Left hindlimb (tissue), 1 donor: ENCODE data around the gene CADM3.

Source experiments
- DNase-seq: peaks from one replicate; pipeline ENCODE4 v3.0.0-alpha.2; 2018

Gene CADM3

GRCh38 chr1:159175571-159175970, 4.2 kb downstream of the CADM3 start:
- DNase-seq, result no peak

GRCh38 chr1:159177272-159177907, 6.0 kb downstream of the CADM3 start:
- DNase-seq, result peak; percentile 60

- DNase-seq, result no peak
Measured at GRCh38 chr1:159179906-159180305, 8.5 kb downstream of the CADM3 start.

- no peak for DNase-seq
Measured at GRCh38 chr1:159180516-159180915, 9.1 kb downstream of the CADM3 start.

GRCh38 chr1:159181328-159182024, 10.1 kb downstream of the CADM3 start:
- no peak for DNase-seq

GRCh38 chr1:159184201-159184600, 12.8 kb downstream of the CADM3 start:
- no peak for DNase-seq

- DNase-seq, result no peak
Measured at GRCh38 chr1:159185121-159185520, 13.7 kb downstream of the CADM3 start.

GRCh38 chr1:159187033-159187432, 15.6 kb downstream of the CADM3 start:
- no peak for DNase-seq

- no peak for DNase-seq
Measured at GRCh38 chr1:159187647-159188374, 16.4 kb downstream of the CADM3 start.

GRCh38 chr1:159188375-159188788, 17.0 kb downstream of the CADM3 start:
- DNase-seq, result peak; percentile 61

- no peak for DNase-seq
Measured at GRCh38 chr1:159190441-159190840, 19.0 kb downstream of the CADM3 start.

GRCh38 chr1:159196543-159196942, 25.1 kb downstream of the CADM3 start:
- DNase-seq, result no peak

- peak; percentile 52 for DNase-seq
Measured at GRCh38 chr1:159197561-159198557, 26.4 kb downstream of the CADM3 start.

GRCh38 chr1:159199901-159200300, 28.5 kb downstream of the CADM3 start:
- DNase-seq, result no peak

GRCh38 chr1:159200769-159201168, 29.4 kb downstream of the CADM3 start:
- no peak for DNase-seq

GRCh38 chr1:159201642-159202041, 30.2 kb downstream of the CADM3 start:
- DNase-seq, result no peak

GRCh38 chr1:159203610-159204009, 32.2 kb downstream of the CADM3 start:
- no peak for DNase-seq

- DNase-seq, result no peak
Measured at GRCh38 chr1:159204161-159205141, 33.0 kb downstream of the CADM3 start, which contains the start of gene ACKR1. TSS of gene ACKR1 (plus strand) at chr1:159204875. CDS start at chr1:159204960, 85 bp downstream.

GRCh38 chr1:159205225-159205624, 33.8 kb downstream of the CADM3 start:
- no peak for DNase-seq

- DNase-seq, result no peak
Measured at GRCh38 chr1:159206110-159206509, 34.7 kb downstream of the CADM3 start.

GRCh38 chr1:159207080-159207479, 35.7 kb downstream of the CADM3 start:
- DNase-seq, result no peak
